Natural killer cell treated with Interleukin-12 subunit alpha and Interleukin-12 subunit beta and Interleukin-15 and Interleukin-18, amount 100 ng/mL, for 72 hours (primary cell): ENCODE data around the gene NLRP9. TPM values are rescaled to one million over a fixed set of nuclear protein-coding genes. Genes with fewer than 3 reads are reported as not detected.

Experiments
- ATAC-seq, 2 donors: fragments of 150-1000 bp; cut with Tn5 transposase in 1 of 2; sonication (Bioruptor Pico), chemical (Tn5 transposase) in 1 of 2; 2 replicates each; pipeline ENCODE4 v1.10.0; 2021
- DNase-seq: peaks from one replicate; pipeline ENCODE4 v3.0.0; 2022; ENCODE audit warnings: low spot score
- H3K27ac Mint-ChIP-seq, 2 donors: 1 replicate in 1 of 2; 2 replicates in 1 of 2; pipeline ENCODE4 v1.8.0; 2022; ENCODE audit warnings: mixed read lengths in 2 of 2, mild to moderate bottlenecking in 1 of 2, moderate library complexity in 1 of 2
- H3K27me3 Mint-ChIP-seq, 2 donors: 1 replicate in 1 of 2; 2 replicates in 1 of 2; pipeline ENCODE4 v1.8.0; 2022; ENCODE audit warnings: mixed read lengths in 2 of 2
- H3K36me3 Mint-ChIP-seq: one replicate; pipeline ENCODE4 v1.8.0; 2022; ENCODE audit warnings: mixed read lengths
- H3K4me1 Mint-ChIP-seq, 2 donors: 1 replicate in 1 of 2; 2 replicates in 1 of 2; pipeline ENCODE4 v1.8.0; 2022; ENCODE audit warnings: low read depth in 2 of 2, mixed read lengths in 2 of 2, mild to moderate bottlenecking in 1 of 2
- H3K4me3 Mint-ChIP-seq: one replicate; pipeline ENCODE4 v1.8.0; 2022; ENCODE audit warnings: mixed read lengths
- H3K9me3 Mint-ChIP-seq: 2 replicates; pipeline ENCODE4 v1.8.0; 2022; ENCODE audit warnings: mixed read lengths
- total RNA-seq, 2 donors: library from RNA; stranded (reverse); gene quantifications; one replicate each; pipeline ENCODE4 v1.2.3, GENCODE V29; 2022

The NLRP9 gene
- total RNA-seq, 2 donors from 2014 or later, result not detected

GRCh38 chr19:55669418-55670279, 68.6 kb downstream of the NLRP9 start:
- Mint-ChIP-seq H3K9me3 (no peaks in the 10 kb centered on the region), H3K27ac (no peak overlapping the region), H3K27me3 (no peaks in the 10 kb centered on the region), H3K4me3 (no peak overlapping the region), H3K4me1 (peaks cover 23 to 25% of the 10 kb centered on the region in 2 donors), H3K36me3 (peaks cover 4% of the 10 kb centered on the region)
- ATAC-seq (no peak), DNase-seq (no peak)

- no peak for DNase-seq
- ATAC-seq, result no peak
- Mint-ChIP-seq H3K4me1 (peaks cover 24 to 25% of the 10 kb centered on the region in 2 donors), H3K9me3 (no peaks in the 10 kb centered on the region), H3K27me3 (no peaks in the 10 kb centered on the region), H3K36me3 (peaks cover 8% of the 10 kb centered on the region), H3K4me3 (no peak overlapping the region), H3K27ac (no peak overlapping the region)
Measured at GRCh38 chr19:55668603-55669348, 69.4 kb downstream of the NLRP9 start.

GRCh38 chr19:55667958-55668357, 70.2 kb downstream of the NLRP9 start:
- Mint-ChIP-seq H3K4me3 (no peak overlapping the region), H3K36me3 (peaks cover 14% of the 10 kb centered on the region), H3K27me3 (no peaks in the 10 kb centered on the region), H3K27ac (no peak overlapping the region), H3K9me3 (no peaks in the 10 kb centered on the region), H3K4me1 (peaks cover 25 to 29% of the 10 kb centered on the region in 2 donors)
- ATAC-seq (no peak), DNase-seq (no peak)

- Mint-ChIP-seq H3K9me3 (no peaks in the 10 kb centered on the region), H3K4me3 (no peak overlapping the region), H3K36me3 (peaks cover 18% of the 10 kb centered on the region), H3K27ac (no peak overlapping the region), H3K4me1 (peaks cover 29 to 33% of the 10 kb centered on the region in 2 donors), H3K27me3 (no peaks in the 10 kb centered on the region)
- DNase-seq, result no peak
- ATAC-seq, result no peak
Measured at GRCh38 chr19:55667511-55667910, 70.7 kb downstream of the NLRP9 start.

GRCh38 chr19:55667006-55667381, 71.2 kb downstream of the NLRP9 start:
- Mint-ChIP-seq H3K4me3 (no peak overlapping the region), H3K36me3 (peaks cover 18% of the 10 kb centered on the region), H3K27ac (no peak overlapping the region), H3K4me1 (peaks cover 28 to 32% of the 10 kb centered on the region in 2 donors), H3K9me3 (no peaks in the 10 kb centered on the region), H3K27me3 (no peaks in the 10 kb centered on the region)
- DNase-seq, result no peak
- no peak for ATAC-seq

- Mint-ChIP-seq H3K4me3 (no peak overlapping the region), H3K27ac (no peak overlapping the region), H3K36me3 (peaks cover 22% of the 10 kb centered on the region), H3K9me3 (no peaks in the 10 kb centered on the region), H3K27me3 (no peaks in the 10 kb centered on the region), H3K4me1 (peaks cover 32 to 35% of the 10 kb centered on the region in 2 donors)
- DNase-seq (no peak), ATAC-seq (no peak)
Measured at GRCh38 chr19:55666343-55667005, 71.7 kb downstream of the NLRP9 start.

- Mint-ChIP-seq H3K27me3 (no peaks in the 10 kb centered on the region), H3K36me3 (peaks cover 22% of the 10 kb centered on the region), H3K27ac (no peak overlapping the region), H3K4me3 (no peak overlapping the region), H3K9me3 (no peaks in the 10 kb centered on the region), H3K4me1 (peaks cover 32 to 33% of the 10 kb centered on the region in 2 donors)
- ATAC-seq (no peak), DNase-seq (no peak)
Measured at GRCh38 chr19:55663846-55664536, 74.2 kb downstream of the NLRP9 start.

GRCh38 chr19:55661826-55662225, 76.4 kb downstream of the NLRP9 start:
- DNase-seq (no peak), ATAC-seq (no peak)
- H3K4me3 Mint-ChIP-seq, result peak overlapping the region; percentile 15
- peak overlapping the region in 1 of 2 donors; percentile 30 for H3K27ac Mint-ChIP-seq
- H3K4me1 Mint-ChIP-seq, result peaks cover 42 to 45% of the 10 kb centered on the region in 2 donors
- H3K9me3 Mint-ChIP-seq, result no peaks in the 10 kb centered on the region
- H3K36me3 Mint-ChIP-seq, result peaks cover 30% of the 10 kb centered on the region
- H3K27me3 Mint-ChIP-seq, result no peaks in the 10 kb centered on the region

- H3K4me1 Mint-ChIP-seq, result peaks cover 48% of the 10 kb centered on the region in 2 donors
- peaks cover 34% of the 10 kb centered on the region for H3K36me3 Mint-ChIP-seq
- H3K27ac Mint-ChIP-seq, result no peak overlapping the region
Measured at GRCh38 chr19:55660991-55661390, 77.2 kb downstream of the NLRP9 start.

GRCh38 chr19:55660404-55660803, 77.8 kb downstream of the NLRP9 start:
- Mint-ChIP-seq H3K4me3 (no peak overlapping the region), H3K27ac (no peak overlapping the region), H3K4me1 (peaks cover 52 to 53% of the 10 kb centered on the region in 2 donors), H3K9me3 (no peaks in the 10 kb centered on the region), H3K27me3 (no peaks in the 10 kb centered on the region), H3K36me3 (peaks cover 39% of the 10 kb centered on the region)
- no peak for ATAC-seq
- DNase-seq, result no peak

More at GRCh38 chr19:55660991-55661390, 77.2 kb downstream of the NLRP9 start:
- no peak for ATAC-seq
- H3K4me3 Mint-ChIP-seq, result no peak overlapping the region
- no peak for DNase-seq
- H3K9me3 Mint-ChIP-seq, result no peaks in the 10 kb centered on the region
- H3K27me3 Mint-ChIP-seq, result no peaks in the 10 kb centered on the region

GRCh38 chr19:55659822-55660221, 78.4 kb downstream of the NLRP9 start:
- ATAC-seq (no peak), DNase-seq (no peak)
- H3K4me1 Mint-ChIP-seq, result peaks cover 52 to 53% of the 10 kb centered on the region in 2 donors
- no peaks in the 10 kb centered on the region for H3K27me3 Mint-ChIP-seq
- no peaks in the 10 kb centered on the region for H3K9me3 Mint-ChIP-seq
- peaks cover 40% of the 10 kb centered on the region for H3K36me3 Mint-ChIP-seq
- H3K4me3 Mint-ChIP-seq, result peak overlapping the region; percentile 54
- peak overlapping the region; percentile 62 to 63 for H3K27ac Mint-ChIP-seq

GRCh38 chr19:55658846-55659459, 79.2 kb downstream of the NLRP9 start:
- peaks cover 37% of the 10 kb centered on the region for H3K36me3 Mint-ChIP-seq

More at GRCh38 chr19:55658846-55659459, 79.2 kb downstream of the NLRP9 start:
- H3K4me1 Mint-ChIP-seq, result peaks cover 51 to 54% of the 10 kb centered on the region in 2 donors
- H3K9me3 Mint-ChIP-seq, result no peaks in the 10 kb centered on the region
- DNase-seq (no peak), ATAC-seq (no peak)
- peak overlapping the region; percentile 54 for H3K4me3 Mint-ChIP-seq
- peak overlapping the region; percentile 62 to 63 for H3K27ac Mint-ChIP-seq
- H3K27me3 Mint-ChIP-seq, result no peaks in the 10 kb centered on the region
